Fibroblast of lung (primary cell): ENCODE results near the gene EVX2. TPM values are rescaled to one million over a fixed set of nuclear protein-coding genes. Genes with fewer than 3 reads are reported as not detected.

ENCODE experiments used
- DNase-seq, 2 donors: peaks; one replicate each; pipeline versions ENCODE4 v3.0.0 to v3.0.0-alpha.2; 2010; ENCODE audit warnings: low read depth in 2 of 2
- H2AFZ ChIP-seq: 2 replicates; pipeline ENCODE4 v1.5.1; 2012; ENCODE audit warnings: low read length, control low read depth, inconsistent platforms
- H3K27ac ChIP-seq: 2 replicates; pipeline ENCODE4 v1.5.1; 2011; ENCODE audit warnings: low read length, control low read depth; ENCODE audit not compliant: insufficient read depth
- H3K27me3 ChIP-seq: 2 replicates; pipeline ENCODE4 v1.5.1; 2011; ENCODE audit warnings: mild to moderate bottlenecking, low read length; ENCODE audit not compliant: control insufficient read depth, insufficient read depth
- H3K36me3 ChIP-seq: 2 replicates; pipeline ENCODE4 v1.5.1; 2011; ENCODE audit warnings: low read length; ENCODE audit not compliant: control insufficient read depth, insufficient read depth
- H3K4me1 ChIP-seq: 2 replicates; pipeline ENCODE4 v1.5.1; 2011; ENCODE audit warnings: low read length; ENCODE audit not compliant: control insufficient read depth, insufficient read depth; ENCODE audit errors: extremely low read depth
- H3K4me2 ChIP-seq: 2 replicates; pipeline ENCODE4 v1.5.1; 2011; ENCODE audit warnings: low read length, control low read depth; ENCODE audit not compliant: insufficient read depth; ENCODE audit errors: extremely low read depth
- H3K4me3 ChIP-seq, 4 experiments: fragments of 200-600 bp in 1 of 4; sonication (generic) in 1 of 4; replicated peaks in 1 of 4; 2 replicates each; pipeline ENCODE4 v1.5.1; 2011 to 2016; ENCODE audit warnings: low read length in 4 of 4, low read depth in 3 of 4, mild to moderate bottlenecking in 3 of 4, control low read depth in 2 of 4, inconsistent platforms in 1 of 4, mixed read lengths in 1 of 4; ENCODE audit not compliant: insufficient read depth in 1 of 4; ENCODE audit errors: control extremely low read depth in 1 of 4
- H3K79me2 ChIP-seq: 2 replicates; pipeline ENCODE4 v1.5.1; 2012; ENCODE audit warnings: mild to moderate bottlenecking, low read length, inconsistent platforms; ENCODE audit not compliant: control insufficient read depth, insufficient read depth
- H3K9ac ChIP-seq: 2 replicates; pipeline ENCODE4 v1.5.1; 2011; ENCODE audit warnings: mild to moderate bottlenecking, low read length, control low read depth; ENCODE audit not compliant: insufficient read depth
- H3K9me3 ChIP-seq: 2 replicates; pipeline ENCODE4 v1.5.1; 2012; ENCODE audit warnings: low read depth, low read length; ENCODE audit not compliant: control insufficient read depth, insufficient read depth
- H4K20me1 ChIP-seq: 2 replicates; pipeline ENCODE4 v1.5.1; 2011; ENCODE audit warnings: low read length; ENCODE audit not compliant: control insufficient read depth, insufficient read depth; ENCODE audit errors: extremely low read depth
- CTCF ChIP-seq, 2 donors: IDR thresholded peaks in 1 of 2; conservative IDR thresholded peaks in 1 of 2; 1 replicate in 1 of 2; 2 replicates in 1 of 2; pipeline ENCODE4 v1.5.1; 2011 to 2012; ENCODE audit warnings: low read length in 2 of 2, control low read depth in 1 of 2, inconsistent platforms in 1 of 2, low read depth in 1 of 2, mild to moderate bottlenecking in 1 of 2
- EZH2 ChIP-seq: IDR thresholded peaks from 2 replicates; pipeline ENCODE4 v1.5.1; 2012; ENCODE audit warnings: low read length, control low read depth, mild to moderate bottlenecking; ENCODE audit errors: missing control alignments
- polyA plus RNA-seq, 2 donors: library from polyadenylated mRNA; depleted of rRNA in 1 of 2; stranded (reverse) in 1 of 2; unstranded in 1 of 2; fragments of >200 nt; gene quantifications; 2 replicates each; pipeline ENCODE4 v1.2.1, GENCODE V29; 2011 to 2012; ENCODE audit warnings: missing spikeins in 1 of 2
- total RNA-seq: library from RNA; depleted of rRNA; stranded (reverse); fragments of >200 nt; gene quantifications from 2 replicates; pipeline ENCODE4 v1.2.1, GENCODE V29; 2014

The EVX2 gene
- total and polyA plus RNA-seq, 2 donors (not counting 1 experiment from before 2014, with no cell fraction given), result not detected

- Histone ChIP-seq H3K4me2 (no peak overlapping the region), H3K36me3 (no peaks in the 10 kb centered on the region), H3K27ac (no peak overlapping the region), H3K79me2 (no peaks in the 10 kb centered on the region), H4K20me1 (no peaks in the 10 kb centered on the region), H3K4me1 (no peaks in the 10 kb centered on the region), H3K9ac (no peak overlapping the region), H3K4me3 (no peak overlapping the region), H2AFZ (no peak overlapping the region), H3K27me3 (peaks cover 84% of the 10 kb centered on the region), H3K9me3 (no peaks in the 10 kb centered on the region)
- TF ChIP-seq CTCF (conservative IDR thresholded peaks at IDR 0.05 in 1 of 2, IDR thresholded peaks at IDR 0.05 in 1 of 2; ENCODE audit: low read depth in 1 of 2, low read length in 2 of 2), result no peak
- no peak for TF ChIP-seq EZH2
- no peak for DNase-seq
Observed at GRCh38 chr2:176093898-176094249, 10.1 kb upstream of the EVX2 start.

- no peak overlapping the region for H3K4me2 ChIP-seq
- no peak overlapping the region for H2AFZ ChIP-seq
- no peaks in the 10 kb centered on the region for H3K4me1 ChIP-seq
- no peak overlapping the region for H3K27ac ChIP-seq
- TF ChIP-seq CTCF (conservative IDR thresholded peaks at IDR 0.05 in 1 of 2, IDR thresholded peaks at IDR 0.05 in 1 of 2; ENCODE audit: low read depth in 1 of 2, low read length in 2 of 2) (no peak), EZH2 (peak; percentile 91)
- no peak for DNase-seq
- no peaks in the 10 kb centered on the region for H3K36me3 ChIP-seq
- no peaks in the 10 kb centered on the region for H4K20me1 ChIP-seq
- peaks cover 84% of the 10 kb centered on the region for H3K27me3 ChIP-seq
- no peaks in the 10 kb centered on the region for H3K79me2 ChIP-seq
- no peak overlapping the region for H3K9ac ChIP-seq
- H3K9me3 ChIP-seq, result no peaks in the 10 kb centered on the region
- H3K4me3 ChIP-seq, result peak overlapping the region in 1 of 4 experiments; percentile 20
Observed at GRCh38 chr2:176093145-176093897, 9.6 kb upstream of the EVX2 start.

GRCh38 chr2:176092270-176093144 is 8.7 kb upstream of the EVX2 start, which contains the start of gene HOXD13:
Gene HOXD13 (plus strand): TSS chr2:176092721. CDS start chr2:176092891, 170 bp downstream.
- H3K9me3 ChIP-seq, result no peaks in the 10 kb centered on the region
- TF ChIP-seq EZH2 (no peak), CTCF (conservative IDR thresholded peaks at IDR 0.05 in 1 of 2, IDR thresholded peaks at IDR 0.05 in 1 of 2; ENCODE audit: low read depth in 1 of 2, low read length in 2 of 2) (no peak)
- no peaks in the 10 kb centered on the region for H3K36me3 ChIP-seq
- peak within 1 kb of the TSS in 1 of 4 experiments; percentile 20 for H3K4me3 ChIP-seq
- H3K27ac ChIP-seq, result no peak within 1 kb of the TSS
- H4K20me1 ChIP-seq, result no peaks in the 10 kb centered on the region
- peaks cover 84% of the 10 kb centered on the region for H3K27me3 ChIP-seq
- H3K4me1 ChIP-seq, result no peaks in the 10 kb centered on the region
- no peak within 1 kb of the TSS for H2AFZ ChIP-seq
- no peaks in the 10 kb centered on the region for H3K79me2 ChIP-seq
- no peak within 1 kb of the TSS for H3K4me2 ChIP-seq
- no peak within 1 kb of the TSS for H3K9ac ChIP-seq
- no peak for DNase-seq
